Bronchial epithelial cell (primary cell): ENCODE results near the gene HNRNPM. TPM values are rescaled to one million over a fixed set of nuclear protein-coding genes. Genes with fewer than 3 reads are reported as not detected.

Experiments
- DNase-seq: peaks from one replicate; pipeline ENCODE4 v3.0.0-alpha.2; 2010; ENCODE audit warnings: low read depth
- FAIRE-seq: peaks from 2 replicates; lab custom pipeline; 2011; peaks lifted over from hg19 to GRCh38; lab: Jason Lieb, UNC
- H3K27me3 ChIP-seq: 2 replicates; pipeline ENCODE4 v1.5.1; 2011; ENCODE audit warnings: low read length; ENCODE audit not compliant: control insufficient read depth, insufficient read depth
- H3K36me3 ChIP-seq: 2 replicates; pipeline ENCODE4 v1.5.1; 2011; ENCODE audit warnings: low read length; ENCODE audit not compliant: control insufficient read depth, insufficient read depth
- H3K4me3 ChIP-seq: 2 replicates; pipeline ENCODE4 v1.5.1; 2011; ENCODE audit warnings: mild to moderate bottlenecking, low read depth, low read length, control low read depth
- total RNA-seq: library from RNA; depleted of rRNA; stranded (reverse); fragments of >200 nt; gene quantifications from 2 replicates; pipeline ENCODE4 v1.2.1, GENCODE V29; 2014
- TF ChIP-seq, protein P1 (sequence below): IDR thresholded peaks from 2 replicates; pipeline ENCODE4 v1.5.1; 2011; ENCODE audit warnings: mild to moderate bottlenecking, moderate library complexity, low read length, control low read depth, inconsistent platforms; ENCODE audit not compliant: insufficient read depth, severe bottlenecking

The HNRNPM gene
- total RNA-seq, 1 donor from 2014 or later: 53.4 TPM

DNA sequence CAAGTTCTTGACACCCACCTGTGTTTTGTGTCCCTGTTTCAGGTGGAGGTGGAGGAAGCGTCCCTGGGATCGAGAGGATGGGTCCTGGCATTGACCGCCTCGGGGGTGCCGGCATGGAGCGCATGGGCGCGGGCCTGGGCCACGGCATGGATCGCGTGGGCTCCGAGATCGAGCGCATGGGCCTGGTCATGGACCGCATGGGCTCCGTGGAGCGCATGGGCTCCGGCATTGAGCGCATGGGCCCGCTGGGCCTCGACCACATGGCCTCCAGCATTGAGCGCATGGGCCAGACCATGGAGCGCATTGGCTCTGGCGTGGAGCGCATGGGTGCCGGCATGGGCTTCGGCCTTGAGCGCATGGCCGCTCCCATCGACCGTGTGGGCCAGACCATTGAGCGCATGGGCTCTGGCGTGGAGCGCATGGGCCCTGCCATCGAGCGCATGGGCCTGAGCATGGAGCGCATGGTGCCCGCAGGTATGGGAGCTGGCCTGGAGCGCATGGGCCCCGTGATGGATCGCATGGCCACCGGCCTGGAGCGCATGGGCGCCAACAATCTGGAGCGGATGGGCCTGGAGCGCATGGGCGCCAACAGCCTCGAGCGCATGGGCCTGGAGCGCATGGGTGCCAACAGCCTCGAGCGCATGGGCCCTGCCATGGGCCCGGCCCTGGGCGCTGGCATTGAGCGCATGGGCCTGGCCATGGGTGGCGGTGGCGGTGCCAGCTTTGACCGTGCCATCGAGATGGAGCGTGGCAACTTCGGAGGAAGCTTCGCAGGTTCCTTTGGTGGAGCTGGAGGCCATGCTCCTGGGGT is 41.0 kb downstream of the HNRNPM start:
- no peak overlapping the region for H3K4me3 ChIP-seq
- DNase-seq (no peak), FAIRE-seq (no peak)
- H3K36me3 ChIP-seq: peaks cover 28% of the 10 kb centered on the region
- TF ChIP-seq, protein P1, sequence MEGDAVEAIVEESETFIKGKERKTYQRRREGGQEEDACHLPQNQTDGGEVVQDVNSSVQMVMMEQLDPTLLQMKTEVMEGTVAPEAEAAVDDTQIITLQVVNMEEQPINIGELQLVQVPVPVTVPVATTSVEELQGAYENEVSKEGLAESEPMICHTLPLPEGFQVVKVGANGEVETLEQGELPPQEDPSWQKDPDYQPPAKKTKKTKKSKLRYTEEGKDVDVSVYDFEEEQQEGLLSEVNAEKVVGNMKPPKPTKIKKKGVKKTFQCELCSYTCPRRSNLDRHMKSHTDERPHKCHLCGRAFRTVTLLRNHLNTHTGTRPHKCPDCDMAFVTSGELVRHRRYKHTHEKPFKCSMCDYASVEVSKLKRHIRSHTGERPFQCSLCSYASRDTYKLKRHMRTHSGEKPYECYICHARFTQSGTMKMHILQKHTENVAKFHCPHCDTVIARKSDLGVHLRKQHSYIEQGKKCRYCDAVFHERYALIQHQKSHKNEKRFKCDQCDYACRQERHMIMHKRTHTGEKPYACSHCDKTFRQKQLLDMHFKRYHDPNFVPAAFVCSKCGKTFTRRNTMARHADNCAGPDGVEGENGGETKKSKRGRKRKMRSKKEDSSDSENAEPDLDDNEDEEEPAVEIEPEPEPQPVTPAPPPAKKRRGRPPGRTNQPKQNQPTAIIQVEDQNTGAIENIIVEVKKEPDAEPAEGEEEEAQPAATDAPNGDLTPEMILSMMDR: no peak
- H3K27me3 ChIP-seq: no peaks in the 10 kb centered on the region

DNA sequence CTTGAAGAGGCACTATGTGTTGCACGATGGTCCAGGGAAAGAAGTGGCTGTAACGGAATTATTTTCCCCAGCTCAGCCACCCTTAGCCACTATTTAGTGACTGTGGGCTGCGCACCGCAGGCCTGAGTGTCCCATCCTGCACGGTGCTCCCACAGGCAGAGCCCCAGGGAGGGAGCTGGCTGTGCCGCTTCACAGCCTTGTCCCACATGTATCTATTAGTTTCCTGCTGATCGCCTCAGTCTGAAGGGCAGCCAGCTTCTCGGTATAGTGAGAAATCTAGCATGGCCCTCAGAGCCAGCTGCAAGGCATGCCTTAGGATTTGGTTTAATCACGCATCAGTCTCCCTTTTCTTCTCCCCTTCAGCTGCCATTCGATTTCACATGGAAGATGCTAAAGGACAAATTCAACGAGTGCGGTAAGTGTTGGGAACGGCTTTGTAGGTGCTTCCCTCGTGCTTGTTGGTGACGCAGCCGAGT is 41.9 kb downstream of the HNRNPM start:
- TF ChIP-seq, protein P1: no peak
- DNase-seq: no peak
- H3K36me3 ChIP-seq: peaks cover 28% of the 10 kb centered on the region
- H3K4me3 ChIP-seq: no peak overlapping the region
- FAIRE-seq: no peak
- H3K27me3 ChIP-seq: no peaks in the 10 kb centered on the region

DNA sequence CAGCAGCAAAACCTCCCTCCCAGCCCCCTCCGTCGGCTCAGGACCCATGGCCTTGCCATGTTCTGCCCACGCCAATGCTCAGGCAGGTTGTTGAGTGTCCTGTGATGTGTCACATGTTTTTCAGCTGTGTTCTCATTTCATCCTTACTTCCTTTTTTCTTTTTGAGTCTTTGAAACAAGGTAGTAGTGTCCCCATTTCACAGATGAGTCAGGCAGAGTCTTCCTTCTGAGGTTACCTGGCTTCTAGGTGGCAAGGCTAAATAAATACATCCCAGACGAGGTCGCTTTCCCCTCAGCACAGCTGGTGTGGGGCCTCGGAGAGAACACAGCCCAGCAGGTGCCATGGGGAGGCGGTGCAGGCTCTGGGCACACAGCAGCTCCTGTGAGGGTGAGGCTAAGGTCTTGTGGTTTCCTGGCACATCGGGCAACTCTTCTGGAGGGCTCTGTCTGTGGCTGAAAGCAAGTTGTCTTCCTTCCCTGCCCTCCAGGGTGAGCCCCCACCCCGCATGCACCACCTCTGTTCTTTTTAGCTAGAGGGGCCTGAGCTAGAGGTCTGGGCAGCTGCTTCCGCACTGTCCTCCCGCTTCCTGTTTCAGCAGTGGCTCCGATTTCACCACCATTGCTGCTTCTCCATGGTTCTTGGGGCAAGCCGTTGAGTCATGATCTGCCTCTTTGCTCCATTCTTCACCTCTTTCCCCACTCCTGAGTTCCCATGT is 42.5 kb downstream of the HNRNPM start:
- Histone ChIP-seq H3K4me3 (no peak overlapping the region), H3K27me3 (no peaks in the 10 kb centered on the region), H3K36me3 (peaks cover 28% of the 10 kb centered on the region)
- no peak for DNase-seq
- TF ChIP-seq, protein P1: no peak
- no peak for FAIRE-seq

DNA sequence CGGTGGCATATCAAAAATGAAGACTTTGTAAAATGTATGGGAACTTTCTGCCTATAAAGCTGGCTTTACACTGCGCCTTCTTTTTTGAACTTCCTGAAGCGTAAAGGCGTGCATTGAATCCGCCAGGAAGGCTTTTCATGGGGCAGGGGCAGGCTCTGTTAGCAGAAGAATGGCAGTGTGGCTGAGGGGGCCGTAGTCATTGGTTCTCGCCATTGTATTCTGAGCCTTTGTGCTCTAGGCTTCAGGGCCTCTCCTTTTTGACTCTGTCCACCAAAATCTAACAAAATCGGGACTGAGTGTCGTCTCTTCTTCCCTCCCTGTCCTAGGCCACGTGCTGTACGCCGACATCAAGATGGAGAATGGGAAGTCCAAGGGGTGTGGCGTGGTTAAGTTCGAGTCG is 43.6 kb downstream of the HNRNPM start:
- no peaks in the 10 kb centered on the region for H3K27me3 ChIP-seq
- no peak for DNase-seq
- H3K36me3 ChIP-seq: peaks cover 23% of the 10 kb centered on the region
- TF ChIP-seq, protein P1: no peak
- H3K4me3 ChIP-seq: no peak overlapping the region
- FAIRE-seq: no peak

DNA sequence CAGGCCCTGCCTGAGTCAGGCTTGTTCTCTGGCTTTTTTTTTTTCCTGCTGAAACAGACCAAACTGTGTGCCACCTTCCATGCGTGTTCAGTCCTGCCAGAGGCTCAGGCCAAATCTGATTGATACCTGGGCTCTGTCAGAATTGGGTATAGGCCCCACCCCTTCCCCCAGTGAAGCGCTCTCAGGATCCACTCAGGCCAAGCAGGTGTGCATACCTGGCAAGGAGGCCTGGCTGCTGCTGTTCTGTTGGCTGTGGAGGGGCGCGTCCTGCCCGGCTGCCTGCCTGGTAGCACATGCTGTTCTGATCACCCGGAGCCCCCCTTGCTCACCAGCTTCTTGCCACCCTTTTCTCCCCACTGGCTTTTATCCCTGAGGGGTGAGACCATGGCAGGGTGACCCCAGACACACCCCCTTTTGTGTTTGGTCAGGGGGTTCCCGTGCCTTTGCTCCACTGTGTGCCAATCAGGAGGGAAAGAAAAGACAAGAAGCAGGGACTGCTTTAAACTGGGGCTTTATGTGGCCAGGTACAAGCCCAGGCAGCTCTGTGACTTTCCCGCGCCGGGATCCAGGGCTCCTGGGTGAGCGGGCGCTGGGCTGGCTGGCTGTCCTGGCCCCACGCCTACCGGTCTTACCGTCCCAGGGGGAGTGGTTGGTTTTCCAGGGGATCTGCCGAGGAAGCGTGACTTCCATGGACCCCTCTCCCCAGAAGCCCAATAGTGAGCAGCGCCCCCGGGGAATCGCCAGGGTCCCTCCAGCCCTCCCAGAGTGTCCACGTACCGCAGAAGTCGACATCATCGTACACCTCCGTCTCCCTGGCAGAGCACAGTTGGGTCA is 45.0 kb downstream of the HNRNPM start:
- Histone ChIP-seq H3K27me3 (no peaks in the 10 kb centered on the region), H3K4me3 (no peak overlapping the region), H3K36me3 (peaks cover 20% of the 10 kb centered on the region)
- TF ChIP-seq, protein P1: no peak
- peak; percentile 89 for DNase-seq
- FAIRE-seq: peak; percentile 43
